Muscle of leg (tissue), 11 donors: Measurements from ENCODE around the gene GNE. TPM values are rescaled to one million over a fixed set of nuclear protein-coding genes. Genes with fewer than 3 reads are reported as not detected.
"Not testable (repeated sequence)": the region's sequence is repeated elsewhere in the genome, so short reads cannot be mapped to it uniquely, and the experiment has no call there.

Source experiments
- DNase-seq: peaks from one replicate; pipeline ENCODE4 v3.0.0; 2013
- H3K27ac ChIP-seq: one replicate; pipeline ENCODE4 v1.5.1; 2013; ENCODE audit warnings: mild to moderate bottlenecking, low read length, control low read depth
- H3K27me3 ChIP-seq: one replicate; pipeline ENCODE4 v1.6.1; 2013; ENCODE audit warnings: low read length; ENCODE audit not compliant: control insufficient read depth, insufficient read depth
- H3K36me3 ChIP-seq: one replicate; pipeline ENCODE4 v1.6.1; 2013; ENCODE audit warnings: low read length; ENCODE audit not compliant: control insufficient read depth, insufficient read depth
- H3K4me1 ChIP-seq: one replicate; pipeline ENCODE4 v1.6.1; 2013; ENCODE audit warnings: low read length; ENCODE audit not compliant: control insufficient read depth, insufficient read depth
- H3K4me3 ChIP-seq: one replicate; pipeline ENCODE4 v1.5.1; 2013; ENCODE audit warnings: low read length, control low read depth
- H3K9me3 ChIP-seq: replicated peaks from 2 replicates; pipeline ENCODE4 v1.6.1; 2013; ENCODE audit warnings: low read depth, low read length; ENCODE audit not compliant: control insufficient read depth
- WGBS: methylation state at CpG from one replicate; pipeline ENCODE4 v1.1.5; 2013; ENCODE audit warnings: missing lambda C conversion rate; ENCODE audit not compliant: insufficient coverage; 5-methylcytosine and 5-hydroxymethylcytosine counted together
- polyA plus RNA-seq, 8 donors: library from polyadenylated mRNA; unstranded; fragments of 120-200 nt; gene quantifications; one replicate each; pipeline versions ENCODE4 v1.2.1 to v1.2.3, GENCODE V29; 2013; ENCODE audit warnings: inconsistent platforms in 1 of 8, low replicate concordance in 1 of 8; ENCODE audit not compliant: insufficient read length in 8 of 8, insufficient read depth in 1 of 8
- total RNA-seq: library from RNA; stranded (reverse); fragments of 120-200 nt; gene quantifications from one replicate; pipeline ENCODE4 v1.2.4, GENCODE V29; 2013

The GNE gene
- total and polyA plus RNA-seq, 9 donors = 10.4 to 17.8 (median 14.5) TPM

DNA sequence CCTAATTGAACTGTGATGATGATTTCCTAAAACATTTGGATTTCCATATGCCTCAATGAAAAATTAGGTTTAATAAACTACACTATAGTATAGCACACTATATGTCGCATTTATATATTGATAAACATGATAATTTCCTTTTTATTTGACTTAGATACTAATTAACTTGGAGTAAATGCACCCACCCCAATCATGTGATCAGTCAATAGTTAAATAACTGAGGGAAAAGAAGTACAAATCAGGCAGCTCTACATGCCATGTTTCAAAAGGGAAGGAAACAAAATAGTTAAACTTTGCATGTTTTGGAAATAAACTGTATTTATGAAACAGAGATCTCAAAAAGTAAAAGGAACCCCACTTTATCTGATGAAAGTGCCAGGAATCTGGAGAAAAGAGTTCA, 18.0 kb upstream of the GNE start:
- H3K27me3 ChIP-seq = no peaks in the 10 kb centered on the region
- no peak for DNase-seq
- H3K4me3 ChIP-seq = peak overlapping the region; percentile 14
- no CpG with 5 or more reads among the region's 1 CpG for WGBS
- peak overlapping the region; percentile 67 for H3K27ac ChIP-seq
- no peaks in the 10 kb centered on the region for H3K4me1 ChIP-seq
- H3K9me3 ChIP-seq = no peaks in the 10 kb centered on the region
- H3K36me3 ChIP-seq = no peaks in the 10 kb centered on the region

DNA sequence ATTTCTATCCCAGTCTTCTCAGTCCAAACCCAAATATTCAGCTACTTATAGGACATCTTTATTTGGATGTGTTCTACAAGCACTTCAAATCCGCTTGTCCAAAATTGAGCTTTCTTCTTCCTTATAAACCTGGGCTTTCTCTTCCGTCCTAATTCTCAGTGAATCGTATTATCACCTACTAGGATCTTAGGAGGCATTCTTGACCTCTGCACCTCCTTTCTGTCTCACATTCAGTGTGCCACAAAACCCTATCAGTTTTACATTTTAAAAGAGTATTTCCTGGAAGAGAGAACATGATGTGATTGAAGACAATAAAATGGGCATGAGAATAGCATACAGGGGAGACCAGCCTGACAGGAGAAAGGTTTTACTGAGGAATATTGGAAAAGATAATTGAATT, 16.8 kb upstream of the GNE start:
- no peaks in the 10 kb centered on the region for H3K27me3 ChIP-seq

DNA sequence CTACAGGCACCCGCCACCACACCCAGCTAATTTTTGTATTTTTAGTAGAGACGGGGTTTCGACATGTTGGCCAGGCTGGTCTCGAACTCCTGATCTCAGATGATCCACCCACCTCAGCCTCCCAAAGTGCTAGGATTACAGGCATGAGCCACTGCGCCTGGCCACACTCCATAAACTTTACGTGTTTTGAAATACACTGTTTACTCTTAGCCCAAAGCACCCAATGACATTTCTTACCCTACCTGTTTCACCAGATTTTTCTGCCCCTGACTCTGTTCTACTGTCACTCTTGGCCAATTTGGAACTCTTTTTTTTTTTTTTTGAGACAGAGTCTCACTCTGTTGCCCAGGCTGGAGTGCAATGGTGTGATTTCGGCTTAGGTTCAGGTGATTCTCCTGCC, 15.1 kb upstream of the GNE start:
- not testable (repeated sequence) for H3K27ac ChIP-seq, DNase-seq, H3K9me3 ChIP-seq, H3K36me3 ChIP-seq, H3K27me3 ChIP-seq, H3K4me1 ChIP-seq, H3K4me3 ChIP-seq
- 94% methylated on average over 5 of the region's 7 CpGs for WGBS

More for the DNA sequence above, 16.8 kb upstream of the GNE start:
- Histone ChIP-seq H3K4me3 (no peak overlapping the region), H3K27ac (no peak overlapping the region), H3K36me3 (no peaks in the 10 kb centered on the region), H3K9me3 (no peaks in the 10 kb centered on the region), H3K4me1 (no peaks in the 10 kb centered on the region)
- 79% methylated on average over 3 of the region's 3 CpGs for whole genome bisulfite sequencing
- DNase-seq = no peak

DNA sequence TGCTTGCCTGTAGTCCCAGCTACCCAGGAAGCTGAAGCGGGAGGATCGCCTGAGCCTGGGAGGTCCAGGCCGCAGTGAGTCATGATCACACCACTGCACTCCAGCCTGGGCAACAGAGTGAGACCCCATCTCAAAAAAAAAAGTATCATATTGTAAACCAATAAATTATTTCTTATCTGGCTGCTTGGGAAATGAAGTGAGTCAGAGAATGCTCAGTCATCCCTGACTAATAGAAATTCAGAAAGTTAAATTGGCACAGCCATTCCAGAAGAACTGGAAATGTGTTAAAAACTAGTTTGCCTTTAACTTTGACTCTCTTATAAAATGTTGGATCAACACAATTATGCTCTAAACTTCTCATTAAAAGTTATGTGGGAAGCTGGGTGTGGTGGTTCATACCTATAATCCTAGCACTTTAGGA, 9.8 kb upstream of the GNE start:
- Histone ChIP-seq H3K27me3 (no peaks in the 10 kb centered on the region), H3K4me1 (no peaks in the 10 kb centered on the region), H3K36me3 (no peaks in the 10 kb centered on the region), H3K9me3 (no peaks in the 10 kb centered on the region), H3K27ac (no peak overlapping the region), H3K4me3 (no peak overlapping the region)
- no peak for DNase-seq
- no CpG with 5 or more reads among the region's 3 CpGs for WGBS

DNA sequence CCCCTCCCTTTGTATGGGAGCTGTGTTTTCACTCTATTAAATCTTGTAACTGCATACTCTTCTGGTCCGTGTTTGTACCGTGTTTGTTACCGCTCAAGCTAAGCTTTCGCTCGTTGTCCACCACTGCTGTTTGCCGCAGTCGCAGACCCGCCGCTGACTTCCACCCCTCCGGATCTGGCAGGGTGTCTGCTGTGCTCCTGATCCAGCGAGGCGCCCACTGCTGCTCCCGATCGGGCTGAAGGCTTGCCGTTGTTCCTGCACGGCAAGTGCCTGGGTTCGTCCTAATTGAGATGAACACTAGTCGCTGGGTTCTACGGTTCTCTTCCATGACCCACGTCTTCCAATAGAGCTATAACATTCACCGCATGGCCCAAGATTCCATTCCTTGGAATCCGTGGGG, 6.6 kb upstream of the GNE start:
- WGBS = 95% methylated on average over 21 of the region's 22 CpGs
- no peaks in the 10 kb centered on the region for H3K9me3 ChIP-seq
- no peak overlapping the region for H3K27ac ChIP-seq
- no peaks in the 10 kb centered on the region for H3K27me3 ChIP-seq
- no peaks in the 10 kb centered on the region for H3K4me1 ChIP-seq
- no peaks in the 10 kb centered on the region for H3K36me3 ChIP-seq
- no peak overlapping the region for H3K4me3 ChIP-seq
- DNase-seq = no peak

DNA sequence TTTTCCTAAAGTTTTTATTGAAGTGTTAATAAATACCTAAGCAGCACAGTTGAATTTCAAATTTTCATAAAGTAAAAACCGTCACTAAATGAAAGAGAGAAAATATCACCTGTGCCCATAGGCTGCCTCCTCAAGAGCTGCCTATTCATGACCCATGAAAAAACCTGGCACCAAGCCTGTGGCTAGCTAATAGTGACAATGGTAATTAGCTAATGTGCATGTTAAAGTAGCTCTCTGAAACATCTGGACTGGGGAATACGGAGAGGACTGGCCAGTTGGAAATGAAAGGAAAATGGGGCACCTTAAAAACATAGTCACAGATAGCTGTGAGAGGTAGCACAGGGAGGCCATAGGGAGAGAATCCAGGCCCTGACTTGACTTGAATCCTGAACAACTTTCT, 5.4 kb upstream of the GNE start:
- Histone ChIP-seq H3K4me1 (peaks cover 2% of the 10 kb centered on the region), H3K36me3 (no peaks in the 10 kb centered on the region), H3K9me3 (no peaks in the 10 kb centered on the region), H3K27me3 (no peaks in the 10 kb centered on the region), H3K4me3 (no peak overlapping the region), H3K27ac (no peak overlapping the region)
- DNase-seq = no peak
- WGBS = no CpG with 5 or more reads among the region's 2 CpGs

DNA sequence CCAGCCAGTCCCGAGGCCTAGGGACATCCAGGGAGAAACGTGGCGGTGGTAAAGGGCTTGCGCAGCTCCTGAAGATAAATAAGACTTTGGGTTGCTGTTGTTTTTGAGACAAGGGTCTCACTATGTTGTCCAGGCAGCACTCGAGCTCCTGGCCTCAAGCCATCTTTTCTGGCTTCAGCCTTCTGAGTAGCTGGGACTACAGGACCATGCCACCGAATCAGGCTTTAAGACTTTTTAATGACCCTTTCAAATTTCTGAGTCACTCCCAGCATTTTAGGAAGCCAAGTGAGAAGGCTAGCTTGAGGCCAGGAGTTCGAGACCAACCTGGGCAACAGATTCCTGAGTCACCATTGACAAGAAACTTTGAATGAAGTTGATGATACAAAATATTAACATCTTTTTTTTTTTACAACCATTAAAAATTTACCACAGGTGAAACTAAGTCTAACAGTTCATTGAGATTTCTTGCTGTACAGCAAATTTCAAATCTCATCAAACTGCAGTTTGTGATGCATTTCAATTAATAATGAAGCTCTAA, 817 bp upstream of the GNE start:
- no peak for DNase-seq
- peak overlapping the region; percentile 98 for H3K27ac ChIP-seq
- WGBS = no CpG with 5 or more reads among the region's 7 CpGs
- peak overlapping the region; percentile 86 for H3K4me3 ChIP-seq
- H3K36me3 ChIP-seq = no peaks in the 10 kb centered on the region
- peaks cover 6% of the 10 kb centered on the region for H3K4me1 ChIP-seq
- H3K9me3 ChIP-seq = no peaks in the 10 kb centered on the region
- no peaks in the 10 kb centered on the region for H3K27me3 ChIP-seq

DNA sequence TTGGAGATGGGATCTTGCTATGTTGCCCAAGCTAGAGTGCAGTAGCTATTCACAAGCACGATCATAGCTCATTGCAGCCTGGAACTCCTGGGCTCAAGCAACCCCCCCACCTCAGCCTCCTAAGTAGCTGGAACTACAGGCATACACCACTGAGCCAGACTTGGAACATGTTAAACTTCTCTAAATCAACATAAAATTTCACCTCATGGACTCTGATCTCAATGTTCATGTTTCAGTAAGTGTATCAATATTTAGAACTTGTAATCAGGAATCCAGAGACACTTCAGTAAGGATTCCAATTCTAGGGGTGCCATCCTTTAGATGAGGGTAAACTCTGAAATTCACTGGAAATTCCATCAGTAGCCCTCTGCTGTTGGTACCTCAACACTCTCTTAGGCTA, 6.8 kb downstream of the GNE start:
- H3K27me3 ChIP-seq = no peaks in the 10 kb centered on the region
- no peak overlapping the region for H3K4me3 ChIP-seq
- no peaks in the 10 kb centered on the region for H3K9me3 ChIP-seq
- H3K36me3 ChIP-seq = peaks cover 4% of the 10 kb centered on the region
- H3K27ac ChIP-seq = no peak overlapping the region
- no peaks in the 10 kb centered on the region for H3K4me1 ChIP-seq
- DNase-seq = no peak
- no CpG with 5 or more reads among the region's 1 CpG for WGBS

DNA sequence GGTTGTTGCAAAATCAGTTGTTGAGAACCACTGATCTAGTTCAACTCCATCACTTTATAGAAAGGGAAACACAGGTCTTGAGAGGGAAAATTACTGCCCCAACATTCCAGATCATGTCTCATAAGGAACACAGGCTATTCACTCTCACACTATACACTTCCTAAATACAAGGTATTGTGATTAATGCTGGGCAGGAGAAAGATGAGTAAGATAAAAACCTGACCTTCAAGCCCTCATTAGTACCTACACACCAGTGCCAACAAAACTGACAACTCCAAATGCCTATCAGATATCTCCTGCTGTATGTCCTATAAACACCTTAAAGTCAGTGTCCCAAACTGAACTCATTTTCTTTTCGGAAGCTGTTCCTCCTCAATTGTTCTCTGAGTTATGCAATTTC, 8.2 kb downstream of the GNE start:
- WGBS = 88% methylated on average over 1 of the region's 1 CpG
- Histone ChIP-seq H3K36me3 (peaks cover 15% of the 10 kb centered on the region), H3K4me1 (no peaks in the 10 kb centered on the region)

DNA sequence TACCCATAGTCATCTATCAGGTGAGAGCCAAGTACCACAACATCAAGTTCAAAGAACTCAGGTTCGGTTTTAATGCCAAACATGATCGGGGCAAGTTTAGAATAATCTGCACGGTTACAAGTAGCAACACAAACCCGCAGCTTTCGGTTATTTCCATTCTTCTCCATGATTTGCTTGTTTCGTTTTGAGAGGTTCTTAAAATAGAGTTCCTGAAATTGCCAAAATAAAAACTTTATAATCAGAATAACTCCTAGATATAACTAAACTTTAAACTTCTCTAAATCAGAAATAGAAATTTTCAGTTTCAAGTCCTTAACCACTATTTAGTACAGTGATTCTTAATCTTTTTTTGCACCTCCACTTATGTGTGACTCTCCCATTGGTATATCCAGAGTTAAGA, 9.1 kb downstream of the GNE start:
- WGBS = no CpG with 5 or more reads among the region's 6 CpGs
- no peak for DNase-seq
- Histone ChIP-seq H3K36me3 (peaks cover 15% of the 10 kb centered on the region), H3K4me1 (no peaks in the 10 kb centered on the region), H3K9me3 (no peaks in the 10 kb centered on the region), H3K27ac (no peak overlapping the region), H3K27me3 (no peaks in the 10 kb centered on the region), H3K4me3 (no peak overlapping the region)

More for the DNA sequence above, 8.2 kb downstream of the GNE start:
- Histone ChIP-seq H3K27me3 (no peaks in the 10 kb centered on the region), H3K4me3 (no peak overlapping the region), H3K9me3 (no peaks in the 10 kb centered on the region), H3K27ac (no peak overlapping the region)
- no peak for DNase-seq

DNA sequence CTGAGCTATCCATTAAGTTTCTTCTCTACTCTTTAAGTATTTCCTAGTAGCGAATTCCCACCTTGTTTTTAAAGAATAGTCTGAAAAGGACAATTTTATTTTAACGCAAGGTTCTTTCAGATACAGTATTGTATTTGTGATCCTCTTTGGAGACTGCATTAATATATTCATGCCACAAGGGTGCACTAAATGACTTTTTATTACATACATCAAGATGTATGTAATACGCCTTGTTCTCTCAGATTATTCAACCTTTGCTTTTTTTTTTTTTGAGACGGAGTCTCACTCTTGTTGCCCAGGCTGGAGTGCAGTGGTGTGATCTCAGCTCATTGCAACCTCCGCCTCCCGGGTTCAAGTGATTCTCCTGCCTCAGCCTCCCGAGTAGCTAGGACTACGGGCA, 10.2 kb downstream of the GNE start:
- peak; percentile 60 for DNase-seq
- not testable (repeated sequence) for H3K9me3 ChIP-seq, H3K4me3 ChIP-seq, H3K27ac ChIP-seq, H3K27me3 ChIP-seq, H3K4me1 ChIP-seq
- no CpG with 5 or more reads among the region's 8 CpGs for WGBS
- H3K36me3 ChIP-seq = peaks cover 19% of the 10 kb centered on the region
